Left colon (tissue), 2 donors: ENCODE results near the gene SCRN2. TPM values are rescaled to one million over a fixed set of nuclear protein-coding genes. Genes with fewer than 3 reads are reported as not detected.

Source experiments
- ATAC-seq: fragments of 200-7000 bp; cut with Tn5 transposase; one replicate; pipeline ENCODE4 v1.9.1; 2020; ENCODE audit warnings: mild to moderate bottlenecking, moderate library complexity
- DNase-seq, 2 donors: peaks; one replicate each; pipeline ENCODE4 v3.0.0-alpha.2; 2020
- intact Hi-C, 2 donors: fragments of 100-400 bp; cut with DNase I in 1 of 2; cut with micrococcal nuclease in 1 of 2; formaldehyde crosslinking; loops; one replicate each; pipeline versions ENCODE4 v1.11.2 to v1.14.0; 2022; cut with DNase I, micrococcal nuclease
- total RNA-seq, 2 donors: library from RNA; stranded (reverse); fragmentation: NEBNext Ultra II Directional; extraction: Animal tissue kit (Norgen Biotek cat#: 25700); gene quantifications; one replicate each; pipeline ENCODE4 v1.2.1, GENCODE V29; 2021
- donor health status: DM: no; HTN: no; CAD: no.
- donor health status: DM: yes; HTN: yes; CAD: no.

The SCRN2 gene
- total RNA-seq, 2 donors from 2014 or later, result 51.0 to 53.7 TPM

GRCh38 chr17:47812146-47812920 lies 28.7 kb downstream of the SCRN2 start:
- DNase-seq (no peak), ATAC-seq (no peak)
- intact Hi-C loops, result no loop called here

GRCh38 chr17:47811709-47812108 lies 29.4 kb downstream of the SCRN2 start:
- intact Hi-C loops, result no loop called here
- no peak for DNase-seq
- ATAC-seq, result no peak

GRCh38 chr17:47810901-47811635 lies 30.0 kb downstream of the SCRN2 start:
- intact Hi-C loops, result no loop called here
- DNase-seq, result peak in 1 of 2 donors; percentile 58
- peak; percentile 46 for ATAC-seq

- intact Hi-C loops, result no loop called here
- DNase-seq (peak; percentile 88 to 91), ATAC-seq (peak; percentile 84)
These were observed 30.8 kb downstream of the SCRN2 start for GRCh38 chr17:47810200-47810821.

- no peak for ATAC-seq
- intact Hi-C loops, result no loop called here
- DNase-seq, result no peak
These were observed 32.1 kb downstream of the SCRN2 start for GRCh38 chr17:47808830-47809480.

- ATAC-seq (no peak), DNase-seq (no peak)
- intact Hi-C loops, result no loop called here
These were observed 32.8 kb downstream of the SCRN2 start for GRCh38 chr17:47808036-47808829.

GRCh38 chr17:47807421-47807820 lies 33.7 kb downstream of the SCRN2 start:
- intact Hi-C loops, result no loop called here
- no peak for ATAC-seq
- no peak for DNase-seq

- no peak for ATAC-seq
- DNase-seq, result no peak
- intact Hi-C loops, result no loop called here
These were observed 34.2 kb downstream of the SCRN2 start for GRCh38 chr17:47806913-47807255.

- intact Hi-C loops, result no loop called here
- DNase-seq (no peak), ATAC-seq (no peak)
These were observed 34.8 kb downstream of the SCRN2 start for GRCh38 chr17:47806026-47806912.

GRCh38 chr17:47804461-47804860 lies 36.6 kb downstream of the SCRN2 start:
- intact Hi-C loops, result no loop called here
- ATAC-seq, result no peak
- no peak for DNase-seq

- ATAC-seq (no peak), DNase-seq (no peak)
- intact Hi-C loops, result no loop called here
These were observed 37.3 kb downstream of the SCRN2 start for GRCh38 chr17:47803751-47804150.

GRCh38 chr17:47803201-47803600 lies 37.9 kb downstream of the SCRN2 start:
- no peak for ATAC-seq
- DNase-seq, result no peak
- intact Hi-C loops, result no loop called here

- ATAC-seq (peak; percentile 85), DNase-seq (peak in 1 of 2 donors; percentile 61)
- intact Hi-C loops, result no loop called here
These were observed 38.6 kb downstream of the SCRN2 start for GRCh38 chr17:47802341-47803022.

- intact Hi-C loops, result no loop called here
- no peak for DNase-seq
These were observed 39.2 kb downstream of the SCRN2 start for GRCh38 chr17:47801906-47802305.

GRCh38 chr17:47801176-47801765 lies 39.8 kb downstream of the SCRN2 start:
- no peak for ATAC-seq
- intact Hi-C loops, result no loop called here
- DNase-seq, result no peak

More at GRCh38 chr17:47801906-47802305, 39.2 kb downstream of the SCRN2 start:
- ATAC-seq, result no peak

GRCh38 chr17:47800686-47801085 lies 40.4 kb downstream of the SCRN2 start:
- DNase-seq, result no peak
- intact Hi-C loops, result no loop called here
- no peak for ATAC-seq

- ATAC-seq, result no peak
- DNase-seq, result no peak
- intact Hi-C loops, result no loop called here
These were observed 43.3 kb downstream of the SCRN2 start for GRCh38 chr17:47797797-47798196.
